ENCODE measurements around the gene KCNT2.

The KCNT2 gene

DNA sequence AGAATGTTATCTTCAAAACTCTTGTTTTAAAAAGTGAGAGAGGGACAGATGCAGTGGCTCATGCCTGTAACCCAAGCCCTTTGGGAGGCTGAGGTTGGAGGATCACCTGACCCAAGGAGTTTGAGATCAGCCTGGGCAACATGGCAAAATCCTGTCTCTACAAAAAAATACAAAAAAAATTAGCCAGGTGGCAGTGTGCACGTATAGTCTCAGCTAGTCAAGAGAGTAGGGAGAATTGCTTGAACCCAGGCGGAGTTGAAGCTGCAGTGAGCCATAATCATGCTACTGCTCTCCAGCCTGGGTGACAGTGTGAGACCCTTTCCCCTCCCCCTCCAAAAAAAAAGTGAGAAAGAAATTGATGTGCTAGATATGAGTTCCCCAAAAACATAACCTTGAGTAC is 131.0 kb downstream of the KCNT2 start:
- Histone ChIP-seq H3K9me3 (no peaks in the 10 kb centered on the region), H3K4me1 (ENCODE audit: control insufficient read depth in 1 of 2, insufficient read depth in 1 of 2, low read depth in 1 of 2, low read length in 1 of 2) (no peaks in the 10 kb centered on the region)
- TF ChIP-seq CTCF (IDR thresholded peaks at IDR 0.05): no peak

GRCh38 chr1:196467230-196467925 is 140.9 kb downstream of the KCNT2 start:
- Histone ChIP-seq H3K27me3 (no peaks in the 10 kb centered on the region), H3K9me3 (no peaks in the 10 kb centered on the region), H3K27ac (no peak overlapping the region), H3K4me1 (ENCODE audit: control insufficient read depth in 1 of 2, insufficient read depth in 1 of 2, low read depth in 1 of 2, low read length in 1 of 2) (no peaks in the 10 kb centered on the region), H3K4me3 (ENCODE audit: low read depth in 1 of 2, low read length in 1 of 2) (no peak overlapping the region), H3K36me3 (no peaks in the 10 kb centered on the region)
- no peak for TF ChIP-seq CTCF (IDR thresholded peaks at IDR 0.05)

More for the DNA sequence above, 131.0 kb downstream of the KCNT2 start:
- no peaks in the 10 kb centered on the region for H3K27me3 ChIP-seq
- H3K36me3 ChIP-seq: no peaks in the 10 kb centered on the region
- no peak overlapping the region for H3K27ac ChIP-seq
- H3K4me3 ChIP-seq (ENCODE audit: low read depth in 1 of 2, low read length in 1 of 2): no peak overlapping the region

- TF ChIP-seq CTCF (IDR thresholded peaks at IDR 0.05): no peak
Measured at GRCh38 chr1:196466654-196467053, 141.6 kb downstream of the KCNT2 start.

DNA sequence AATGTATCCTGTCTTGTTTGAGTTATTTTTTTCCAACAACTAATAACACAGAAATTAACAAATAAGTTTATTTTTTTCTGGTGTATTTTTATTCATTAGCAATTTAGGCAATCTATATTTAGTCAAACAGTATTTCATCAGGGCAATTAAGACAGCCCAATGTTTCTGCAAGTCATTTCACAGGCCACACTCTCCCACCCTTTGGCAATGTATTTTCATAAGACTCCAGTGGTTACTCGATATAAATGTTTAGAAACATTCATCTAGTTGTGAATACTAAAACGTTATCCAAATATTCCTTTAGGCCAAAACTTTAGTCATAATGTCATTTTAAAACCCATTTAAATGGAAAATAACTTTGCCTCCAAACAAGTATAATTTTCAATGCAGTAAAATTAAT is 142.1 kb downstream of the KCNT2 start:
- Histone ChIP-seq H3K27me3 (no peaks in the 10 kb centered on the region), H3K4me3 (ENCODE audit: low read depth in 1 of 2, low read length in 1 of 2) (no peak overlapping the region), H3K27ac (no peak overlapping the region), H3K9me3 (no peaks in the 10 kb centered on the region), H3K36me3 (no peaks in the 10 kb centered on the region), H3K4me1 (ENCODE audit: control insufficient read depth in 1 of 2, insufficient read depth in 1 of 2, low read depth in 1 of 2, low read length in 1 of 2) (no peaks in the 10 kb centered on the region)
- no peak for TF ChIP-seq CTCF (IDR thresholded peaks at IDR 0.05)

More at GRCh38 chr1:196466654-196467053, 141.6 kb downstream of the KCNT2 start:
- no peaks in the 10 kb centered on the region for H3K36me3 ChIP-seq
- H3K4me1 ChIP-seq (ENCODE audit: control insufficient read depth in 1 of 2, insufficient read depth in 1 of 2, low read depth in 1 of 2, low read length in 1 of 2): no peaks in the 10 kb centered on the region
- H3K27me3 ChIP-seq: no peaks in the 10 kb centered on the region
- H3K27ac ChIP-seq: no peak overlapping the region
- no peaks in the 10 kb centered on the region for H3K9me3 ChIP-seq
- no peak overlapping the region for H3K4me3 ChIP-seq (ENCODE audit: low read depth in 1 of 2, low read length in 1 of 2)

DNA sequence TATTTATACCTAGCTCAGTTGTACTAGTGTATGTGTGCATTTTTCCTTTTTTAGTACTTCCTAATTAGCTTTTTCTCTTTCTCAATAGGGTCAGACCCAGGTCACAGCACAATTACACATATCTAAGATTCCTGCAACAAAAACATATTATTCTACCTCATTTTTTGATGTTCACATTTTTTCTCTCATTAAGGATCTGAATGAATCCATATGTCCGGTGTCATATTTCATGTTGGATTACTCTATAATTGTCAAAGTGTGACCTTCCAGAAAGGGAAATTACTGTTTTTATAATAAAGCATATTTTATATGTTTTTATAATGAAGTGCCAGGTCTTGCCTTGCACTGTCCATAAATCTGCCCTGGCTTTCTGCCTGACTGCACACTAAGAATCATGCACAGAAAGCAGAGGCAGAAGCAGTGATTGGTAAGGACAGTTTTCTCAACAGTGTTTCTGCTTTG is 143.7 kb downstream of the KCNT2 start:
- Histone ChIP-seq H3K4me3 (ENCODE audit: low read depth in 1 of 2, low read length in 1 of 2) (no peak overlapping the region), H3K4me1 (ENCODE audit: control insufficient read depth in 1 of 2, insufficient read depth in 1 of 2, low read depth in 1 of 2, low read length in 1 of 2) (no peaks in the 10 kb centered on the region), H3K27me3 (no peaks in the 10 kb centered on the region), H3K27ac (no peak overlapping the region), H3K9me3 (no peaks in the 10 kb centered on the region), H3K36me3 (no peaks in the 10 kb centered on the region)
- TF ChIP-seq CTCF (IDR thresholded peaks at IDR 0.05): no peak

Data from neutrophil (primary cell).